K562 (cell line): ENCODE data around the gene CLCN2. TPM values are rescaled to one million over a fixed set of nuclear protein-coding genes. Genes with fewer than 3 reads are reported as not detected.

ENCODE experiments used
- ATAC-seq: fragments of 200-7000 bp; cut with Tn5 transposase; 3 replicates; pipeline ENCODE4 v1.9.1; 2020; ENCODE audit warnings: moderate library complexity
- BruUV-seq: library from RNA; stranded (reverse); fragments of 400-500 nt; replicated peaks from 2 replicates; lab custom pipeline; 2021; lab: Mats Ljungman, UMichigan
- CTCF ChIA-PET: fragments of 300-600 bp; formaldehyde crosslinking; extraction: SDS; loops from one replicate; lab custom pipeline; 2021; ENCODE audit warnings: low intra/inter-chr PET ratio; lab: Yijun Ruan, JAX
- POLR2A ChIA-PET: fragments of 300-600, 350-650 bp; sonication (Branson Sonifier 250); formaldehyde crosslinking; extraction: SDS; loops from one replicate; lab custom pipeline; 2021; ENCODE audit warnings: antibody characterized with exemption, inconsistent platforms; lab: Yijun Ruan, JAX
- DNase-seq, 4 experiments: peaks; one replicate each; pipeline versions ENCODE4 v3.0.0 to v3.0.0-alpha.2; 2011 to 2018; ENCODE audit warnings: low spot score in 3 of 4, mixed read lengths in 3 of 4; ENCODE audit errors: extremely low read depth in 1 of 4
- FAIRE-seq: peaks from 2 replicates; lab custom pipeline; 2011; peaks lifted over from hg19 to GRCh38; lab: Jason Lieb, UNC
- H2AFZ ChIP-seq: 2 replicates; pipeline ENCODE4 v1.6.0; 2011; ENCODE audit warnings: low read depth, low read length, control low read depth, inconsistent platforms
- H3K27ac ChIP-seq: fragments of 200-600 bp; 3 replicates; pipeline ENCODE4 v1.8.0; 2011; ENCODE audit warnings: low read depth, mild to moderate bottlenecking, control low read depth, inconsistent platforms, low read length, moderate library complexity, mixed read lengths; ENCODE audit errors: extremely low read depth
- H3K27me3 ChIP-seq, 2 experiments: fragments of 300-600 bp in 1 of 2; 2 replicates in 1 of 2; 3 replicates in 1 of 2; pipeline versions ENCODE4 v1.6.0 to v1.8.0; 2011; ENCODE audit warnings: inconsistent platforms in 2 of 2, low read length in 2 of 2, mild to moderate bottlenecking in 1 of 2, mixed read lengths in 1 of 2, moderate library complexity in 1 of 2; ENCODE audit not compliant: control insufficient read depth in 2 of 2, insufficient read depth in 2 of 2
- H3K36me3 ChIP-seq: fragments of 300-600 bp; 3 replicates; pipeline ENCODE4 v1.8.0; 2011; ENCODE audit warnings: mild to moderate bottlenecking, low read length, inconsistent platforms; ENCODE audit not compliant: control insufficient read depth, insufficient read depth
- H3K4me1 ChIP-seq, 2 experiments: fragments of 200-600 bp in 1 of 2; replicated peaks in 1 of 2; 2 replicates in 1 of 2; 3 replicates in 1 of 2; pipeline versions ENCODE4 v1.5.1 to v1.8.0; 2011; ENCODE audit warnings: inconsistent platforms in 2 of 2, low read length in 2 of 2, mild to moderate bottlenecking in 1 of 2, mixed read lengths in 1 of 2, moderate library complexity in 1 of 2; ENCODE audit not compliant: control insufficient read depth in 2 of 2, insufficient read depth in 2 of 2
- H3K4me2 ChIP-seq: 2 replicates; pipeline ENCODE4 v1.6.1; 2011; ENCODE audit warnings: low read length, control low read depth, inconsistent platforms, mixed read lengths; ENCODE audit not compliant: insufficient read depth
- H3K4me3 ChIP-seq: fragments of 200-600 bp; sonication (generic), shearing (Covaris generic); 2 replicates; pipeline ENCODE4 v1.5.1; 2016; ENCODE audit warnings: control low read depth, inconsistent platforms
- H3K79me2 ChIP-seq: fragments of 200-600 bp; 3 replicates; pipeline ENCODE4 v1.8.0; 2011; ENCODE audit warnings: low read length, inconsistent platforms; ENCODE audit not compliant: control insufficient read depth, insufficient read depth
- H3K9ac ChIP-seq, 2 experiments: 2 replicates each; pipeline versions ENCODE4 v1.6.0 to v1.6.1; 2011; ENCODE audit warnings: low read depth in 2 of 2, low read length in 2 of 2, control low read depth in 1 of 2, inconsistent platforms in 1 of 2, mild to moderate bottlenecking in 1 of 2, mixed read lengths in 1 of 2; ENCODE audit not compliant: insufficient read depth in 1 of 2
- H3K9me1 ChIP-seq: one replicate; pipeline ENCODE4 v1.6.0; 2011; ENCODE audit warnings: inconsistent platforms, mild to moderate bottlenecking, low read length, moderate library complexity; ENCODE audit not compliant: control insufficient read depth, insufficient read depth
- H3K9me3 ChIP-seq: replicated peaks from 2 replicates; pipeline ENCODE4 v1.5.1; 2011; ENCODE audit warnings: low read depth, low read length, inconsistent platforms; ENCODE audit not compliant: control insufficient read depth, insufficient read depth
- H4K20me1 ChIP-seq: replicated peaks from 2 replicates; pipeline ENCODE4 v1.6.1; 2011; ENCODE audit warnings: low read length, inconsistent platforms, mixed read lengths; ENCODE audit not compliant: control insufficient read depth, insufficient read depth
- BDP1 ChIP-seq: IDR thresholded peaks from 3 replicates; pipeline ENCODE4 v1.6.1; 2011; ENCODE audit not compliant: insufficient read length, insufficient read depth
- CCAR2 ChIP-seq: fragments of 200-400 bp; formaldehyde crosslinking; IDR thresholded peaks from 2 replicates; pipeline ENCODE4 v1.6.1; 2017; ENCODE audit warnings: mild to moderate bottlenecking, low read depth, low read length
- DPF2 ChIP-seq: fragments of 450-650 bp; IDR thresholded peaks from 2 replicates; pipeline ENCODE4 v1.6.1; 2016
- PML ChIP-seq: IDR thresholded peaks from 2 replicates; pipeline ENCODE4 v1.6.1; 2012; ENCODE audit warnings: low read length, inconsistent platforms
- RBBP5 ChIP-seq: fragments of 200-600 bp; sonication (generic); IDR thresholded peaks from 2 replicates; pipeline ENCODE4 v1.6.1; 2012; ENCODE audit warnings: borderline replicate concordance, mild to moderate bottlenecking, low read length, control low read depth, inconsistent platforms; ENCODE audit not compliant: insufficient read depth, poor library complexity, severe bottlenecking
- RBM39 ChIP-seq: fragments of 200-400 bp; formaldehyde crosslinking; optimal IDR thresholded peaks from 2 replicates; pipeline ENCODE3; 2018; ENCODE audit warnings: low read depth, low read length
- RFX1 ChIP-seq: fragments of 450-650 bp; IDR thresholded peaks from 2 replicates; pipeline ENCODE4 v1.6.1; 2016; ENCODE audit warnings: mild to moderate bottlenecking, moderate library complexity
- SMAD3 ChIP-seq: fragments of 450-650 bp; formaldehyde crosslinking; conservative IDR thresholded peaks from 2 replicates; pipeline ENCODE4 v1.4.0; 2020; ENCODE audit warnings: mild to moderate bottlenecking
- TCF3 ChIP-seq: sonication (generic); formaldehyde crosslinking; IDR thresholded peaks from 2 replicates; pipeline ENCODE4 v1.4.0; 2020; ENCODE audit warnings: mild to moderate bottlenecking, missing genetic modification reagents
- XRCC5 ChIP-seq: fragments of 200-400 bp; formaldehyde crosslinking; IDR thresholded peaks from 2 replicates; pipeline ENCODE4 v1.6.1; 2017; ENCODE audit warnings: low read depth, mild to moderate bottlenecking, low read length
- ZNF121 ChIP-seq: sonication (generic); formaldehyde crosslinking; conservative IDR thresholded peaks from 2 replicates; pipeline ENCODE4 v1.8.0; 2022; ENCODE audit warnings: missing genetic modification reagents
- ZNF23 ChIP-seq: fragments of 250-450 bp; sonication (Bioruptor Pico); IDR thresholded peaks from 2 replicates; pipeline ENCODE4 v1.4.0; 2020; ENCODE audit warnings: mild to moderate bottlenecking
- ZSCAN32 ChIP-seq: fragments of 450-650 bp; formaldehyde crosslinking; IDR thresholded peaks from 2 replicates; pipeline ENCODE4 v1.4.0; 2020; ENCODE audit warnings: mild to moderate bottlenecking, moderate library complexity
- ZZZ3 ChIP-seq: fragments of 450-650 bp; IDR thresholded peaks from 2 replicates; pipeline ENCODE4 v1.6.1; 2016; ENCODE audit warnings: antibody characterized with exemption, mild to moderate bottlenecking, moderate library complexity
- WGBS: fragments of 100-300 bp; shearing (Covaris generic); methylation state at CpG from one replicate; pipeline ENCODE4 v1.1.6; 2016; ENCODE audit warnings: low coverage, mixed read lengths; ENCODE audit not compliant: insufficient coverage; ENCODE audit errors: missing lambda C conversion rate; 5-methylcytosine and 5-hydroxymethylcytosine counted together
- in situ Hi-C: fragments of 300-500 bp; cut with MboI; formaldehyde crosslinking; loops from 4 replicates; pipeline ENCODE4 v1.15.0; 2018; ENCODE audit warnings: inconsistent platforms, mixed read lengths
- intact Hi-C: fragments of 100-400 bp; cut with micrococcal nuclease; formaldehyde crosslinking; loops from 2 replicates; pipeline ENCODE4 v1.14.2; 2022
- polyA plus RNA-seq, 8 experiments: library from polyadenylated mRNA; depleted of rRNA in 4 of 8; stranded (reverse) in 5 of 8; unstranded in 3 of 8; fragments of >200 nt; fragmentation: Nextera tagmentation in 2 of 8; fragmentation: Illumina TruSeq in 1 of 8; extraction: Ambion mirVana in 2 of 8; extraction: Trizol in 1 of 8; gene quantifications; 2 replicates each; pipeline versions ENCODE4 v1.2.1 to v1.2.3, GENCODE V29; 2011 to 2014; ENCODE audit warnings: inconsistent platforms in 1 of 8, missing spikeins in 1 of 8
- total RNA-seq, 7 experiments: library from RNA; depleted of rRNA in 6 of 7; stranded (reverse); fragments of >200 nt in 6 of 7; fragmentation: Illumina TruSeq in 2 of 7; extraction: Trizol in 2 of 7; gene quantifications; 2 replicates each; pipeline versions ENCODE4 v1.2.1 to v1.2.3, GENCODE V29; 2011 to 2021; ENCODE audit warnings: low replicate concordance in 1 of 7
- TF ChIP-seq, protein P1 (sequence below): fragments of 150-350 bp; conservative IDR thresholded peaks from 2 replicates; pipeline ENCODE4 v1.6.1; 2014; ENCODE audit warnings: low read length
- TF ChIP-seq, protein P2 (sequence below): fragments of 250-450 bp; sonication (Bioruptor Pico); IDR thresholded peaks from 2 replicates; pipeline ENCODE4 v1.8.0; 2022; ENCODE audit warnings: moderate library complexity, mild to moderate bottlenecking, inconsistent platforms
- TF ChIP-seq, protein P3 (sequence below): fragments of 250-450 bp; sonication (Bioruptor Pico); IDR thresholded peaks from 2 replicates; pipeline ENCODE4 v1.8.0; 2022; ENCODE audit warnings: moderate library complexity, mild to moderate bottlenecking, inconsistent platforms

The CLCN2 gene
- total and polyA plus RNA-seq, 9 of the 15 experiments (the other 6 are each of a cell fraction or from before 2014, with no cell fraction given) = 0.10 to 14.0 (median 6.9) TPM

DNA sequence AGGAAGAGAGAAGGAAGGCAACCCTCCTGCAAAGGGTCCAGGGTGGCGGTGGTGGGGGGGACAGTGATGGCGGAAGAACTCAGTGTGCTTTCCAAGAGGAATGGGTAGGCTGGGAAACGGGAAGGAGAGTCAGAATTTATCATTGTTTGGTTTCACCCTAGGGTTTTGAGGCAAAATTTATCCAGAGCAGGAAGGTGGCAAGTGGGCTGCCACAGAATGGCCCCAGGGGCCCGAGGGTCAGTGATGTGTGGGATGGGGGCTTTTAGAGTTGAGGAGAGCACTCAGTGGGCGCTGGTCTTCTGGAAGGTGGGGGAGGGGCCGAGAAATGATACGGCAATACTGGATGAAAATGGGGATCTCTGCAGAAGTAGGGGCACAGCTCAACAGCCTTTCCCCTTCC lies 23.4 kb downstream of the CLCN2 start (continued):
- TF ChIP-seq, protein P1, sequence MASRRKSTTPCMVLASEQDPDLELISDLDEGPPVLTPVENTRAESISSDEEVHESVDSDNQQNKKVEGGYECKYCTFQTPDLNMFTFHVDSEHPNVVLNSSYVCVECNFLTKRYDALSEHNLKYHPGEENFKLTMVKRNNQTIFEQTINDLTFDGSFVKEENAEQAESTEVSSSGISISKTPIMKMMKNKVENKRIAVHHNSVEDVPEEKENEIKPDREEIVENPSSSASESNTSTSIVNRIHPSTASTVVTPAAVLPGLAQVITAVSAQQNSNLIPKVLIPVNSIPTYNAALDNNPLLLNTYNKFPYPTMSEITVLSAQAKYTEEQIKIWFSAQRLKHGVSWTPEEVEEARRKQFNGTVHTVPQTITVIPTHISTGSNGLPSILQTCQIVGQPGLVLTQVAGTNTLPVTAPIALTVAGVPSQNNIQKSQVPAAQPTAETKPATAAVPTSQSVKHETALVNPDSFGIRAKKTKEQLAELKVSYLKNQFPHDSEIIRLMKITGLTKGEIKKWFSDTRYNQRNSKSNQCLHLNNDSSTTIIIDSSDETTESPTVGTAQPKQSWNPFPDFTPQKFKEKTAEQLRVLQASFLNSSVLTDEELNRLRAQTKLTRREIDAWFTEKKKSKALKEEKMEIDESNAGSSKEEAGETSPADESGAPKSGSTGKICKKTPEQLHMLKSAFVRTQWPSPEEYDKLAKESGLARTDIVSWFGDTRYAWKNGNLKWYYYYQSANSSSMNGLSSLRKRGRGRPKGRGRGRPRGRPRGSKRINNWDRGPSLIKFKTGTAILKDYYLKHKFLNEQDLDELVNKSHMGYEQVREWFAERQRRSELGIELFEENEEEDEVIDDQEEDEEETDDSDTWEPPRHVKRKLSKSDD = no peak
- TF ChIP-seq DPF2 (no peak), RBBP5 (no peak), CCAR2 (no peak), SMAD3 (no peak), PML (no peak), RBM39 (no peak)

DNA sequence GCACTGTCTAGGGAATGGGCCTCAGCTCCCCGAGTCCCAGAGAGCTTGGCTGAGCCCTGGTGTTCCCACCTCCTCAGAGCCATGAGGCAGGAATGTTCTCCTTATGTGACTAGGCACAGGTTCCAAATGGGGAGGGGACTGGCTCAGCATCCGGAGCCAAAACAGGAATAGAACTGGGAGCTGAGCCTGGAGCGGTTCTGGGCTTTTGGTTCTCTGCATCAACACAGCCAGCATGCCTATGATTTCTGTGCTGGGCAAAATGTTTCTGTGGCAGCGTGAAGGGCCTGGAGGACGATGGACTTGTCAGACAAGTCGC lies 24.0 kb downstream of the CLCN2 start, which contains the start of gene FAM131A:
FAM131A (plus strand) TSS at position 202 of the 316 bp plus-strand sequence; CDS start at position 233, 31 bp downstream.
- Histone ChIP-seq H4K20me1 (peaks cover 24% of the 10 kb centered on the region), H3K4me1 (peaks cover 43 to 62% of the 10 kb centered on the region in 2 experiments), H3K9me1 (peaks cover 11% of the 10 kb centered on the region), H2AFZ (peak within 1 kb of the TSS; percentile 34; the same call in 1 of the 2 replicates), H3K4me2 (peak within 1 kb of the TSS; percentile 80), H3K9me3 (no peaks in the 10 kb centered on the region), H3K36me3 (peaks cover 37% of the 10 kb centered on the region), H3K4me3 (peak within 1 kb of the TSS; percentile 62), H3K27ac (peak within 1 kb of the TSS; percentile 83; the same call in 2 of the 3 replicates), H3K79me2 (peaks cover 16% of the 10 kb centered on the region), H3K9ac (peak within 1 kb of the TSS; percentile 70 to 98), H3K27me3 (no peaks in the 10 kb centered on the region)
- ATAC-seq (no peak), FAIRE-seq (no peak), DNase-seq (no peak)
- WGBS = 91% methylated on average over 6 of the region's 6 CpGs
- ChIA-PET CTCF (no interaction called here), POLR2A (interaction anchor here (0.6 to 1.9 kb wide), 5 partner anchors 8 to 129 kb away, joined by 3 to 8 read pairs (median 5); no protein-coding TSS in a partner anchor)
- in situ Hi-C loops = no loop called here
- intact Hi-C loops = no loop called here
- BruUV-seq = no TSS peak
- TF ChIP-seq, protein P2, sequence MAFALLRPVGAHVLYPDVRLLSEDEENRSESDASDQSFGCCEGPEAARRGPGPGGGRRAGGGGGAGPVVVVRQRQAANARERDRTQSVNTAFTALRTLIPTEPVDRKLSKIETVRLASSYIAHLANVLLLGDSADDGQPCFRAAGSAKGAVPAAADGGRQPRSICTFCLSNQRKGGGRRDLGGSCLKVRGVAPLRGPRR (CRISPR knock-in tag) = no peak
- TF ChIP-seq BDP1 = no peak
- no peak for TF ChIP-seq RFX1
- TF ChIP-seq, protein P3, sequence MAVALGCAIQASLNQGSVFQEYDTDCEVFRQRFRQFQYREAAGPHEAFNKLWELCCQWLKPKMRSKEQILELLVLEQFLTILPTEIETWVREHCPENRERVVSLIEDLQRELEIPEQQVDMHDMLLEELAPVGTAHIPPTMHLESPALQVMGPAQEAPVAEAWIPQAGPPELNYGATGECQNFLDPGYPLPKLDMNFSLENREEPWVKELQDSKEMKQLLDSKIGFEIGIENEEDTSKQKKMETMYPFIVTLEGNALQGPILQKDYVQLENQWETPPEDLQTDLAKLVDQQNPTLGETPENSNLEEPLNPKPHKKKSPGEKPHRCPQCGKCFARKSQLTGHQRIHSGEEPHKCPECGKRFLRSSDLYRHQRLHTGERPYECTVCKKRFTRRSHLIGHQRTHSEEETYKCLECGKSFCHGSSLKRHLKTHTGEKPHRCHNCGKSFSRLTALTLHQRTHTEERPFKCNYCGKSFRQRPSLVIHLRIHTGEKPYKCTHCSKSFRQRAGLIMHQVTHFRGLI (CRISPR knock-in tag) = no peak
- TF ChIP-seq ZNF121 (CRISPR knock-in tag) = no peak
- no peak for TF ChIP-seq ZNF23 (CRISPR knock-in tag)
- no peak for TF ChIP-seq TCF3
- no peak for TF ChIP-seq XRCC5
- TF ChIP-seq ZZZ3 = no peak
- TF ChIP-seq ZSCAN32 (CRISPR knock-in tag) = no peak
